Esophagus squamous epithelium (tissue), 4 donors: ENCODE results near the gene CCDC28B.

ENCODE experiments used
- POLR2A ChIP-seq, 4 donors: fragments of 450-650 bp; IDR thresholded peaks; one replicate each; pipeline ENCODE4 v1.6.1; 2017; ENCODE audit warnings: antibody characterized with exemption in 4 of 4, mild to moderate bottlenecking in 4 of 4, moderate library complexity in 3 of 4
- TF ChIP-seq, protein P1 (sequence below), 6 experiments: fragments of 450-650 bp in 4 of 6; fragments of 200-600 bp in 2 of 6; sonication (generic) in 2 of 6; IDR thresholded peaks; one replicate each; pipeline ENCODE4 v1.5.1; 2016 to 2019; ENCODE audit warnings: antibody characterized with exemption in 6 of 6, mild to moderate bottlenecking in 4 of 6, moderate library complexity in 4 of 6

DNA sequence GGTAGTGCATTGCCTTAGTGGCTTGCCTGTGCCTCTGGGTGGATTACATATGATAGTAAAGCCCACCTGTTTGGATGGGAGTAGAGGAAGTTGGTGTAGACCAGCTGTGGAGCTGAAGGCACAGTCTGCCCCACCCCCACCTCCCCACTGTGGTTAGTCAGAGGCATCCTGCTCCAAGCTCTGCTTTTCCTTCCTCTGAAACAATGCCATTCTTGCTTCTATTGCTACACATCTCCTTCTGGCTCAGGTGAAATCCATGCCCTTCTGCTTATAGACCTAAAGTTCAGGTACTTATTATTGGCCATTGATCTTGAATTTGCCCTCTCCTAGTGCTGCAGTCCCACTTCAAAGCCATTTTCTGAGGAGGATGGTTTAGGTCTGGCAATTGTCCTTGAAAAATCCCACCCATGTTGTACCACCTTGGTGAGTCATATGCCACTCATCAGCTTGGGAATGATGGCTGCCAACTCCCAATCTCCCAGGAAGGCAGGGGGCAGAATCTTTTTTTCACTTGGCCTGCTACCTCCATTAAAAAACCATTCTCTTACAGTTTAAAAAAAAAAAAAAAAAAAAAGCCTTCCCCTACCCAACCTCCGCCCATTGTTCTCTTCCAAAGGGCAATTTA lies 27.7 kb upstream of the CCDC28B start:
- TF ChIP-seq, protein P1, sequence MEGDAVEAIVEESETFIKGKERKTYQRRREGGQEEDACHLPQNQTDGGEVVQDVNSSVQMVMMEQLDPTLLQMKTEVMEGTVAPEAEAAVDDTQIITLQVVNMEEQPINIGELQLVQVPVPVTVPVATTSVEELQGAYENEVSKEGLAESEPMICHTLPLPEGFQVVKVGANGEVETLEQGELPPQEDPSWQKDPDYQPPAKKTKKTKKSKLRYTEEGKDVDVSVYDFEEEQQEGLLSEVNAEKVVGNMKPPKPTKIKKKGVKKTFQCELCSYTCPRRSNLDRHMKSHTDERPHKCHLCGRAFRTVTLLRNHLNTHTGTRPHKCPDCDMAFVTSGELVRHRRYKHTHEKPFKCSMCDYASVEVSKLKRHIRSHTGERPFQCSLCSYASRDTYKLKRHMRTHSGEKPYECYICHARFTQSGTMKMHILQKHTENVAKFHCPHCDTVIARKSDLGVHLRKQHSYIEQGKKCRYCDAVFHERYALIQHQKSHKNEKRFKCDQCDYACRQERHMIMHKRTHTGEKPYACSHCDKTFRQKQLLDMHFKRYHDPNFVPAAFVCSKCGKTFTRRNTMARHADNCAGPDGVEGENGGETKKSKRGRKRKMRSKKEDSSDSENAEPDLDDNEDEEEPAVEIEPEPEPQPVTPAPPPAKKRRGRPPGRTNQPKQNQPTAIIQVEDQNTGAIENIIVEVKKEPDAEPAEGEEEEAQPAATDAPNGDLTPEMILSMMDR (IDR thresholded peaks at IDR 0.05) = no peak
- no peak for TF ChIP-seq POLR2A (IDR thresholded peaks at IDR 0.05)
